Hepatocyte (in vitro differentiated cells): ENCODE measurements around the gene NPC2. TPM values are rescaled to one million over a fixed set of nuclear protein-coding genes. Genes with fewer than 3 reads are reported as not detected.

Experiments
- DNase-seq: peaks from one replicate; pipeline ENCODE4 v3.0.0-alpha.2; 2016; ENCODE audit warnings: low spot score
- H2AFZ ChIP-seq: fragments of 200-600 bp; sonication (generic); 2 replicates; pipeline ENCODE4 v1.6.0; 2016; ENCODE audit warnings: antibody characterized with exemption, mild to moderate bottlenecking
- H3K27ac ChIP-seq: fragments of 200-600 bp; sonication (generic); 2 replicates; pipeline ENCODE4 v1.5.1; 2016; ENCODE audit warnings: mild to moderate bottlenecking
- H3K27me3 ChIP-seq: fragments of 200-600 bp; sonication (generic); 2 replicates; pipeline ENCODE4 v1.6.1; 2016
- H3K36me3 ChIP-seq: fragments of 200-600 bp; sonication (generic); replicated peaks from 2 replicates; pipeline ENCODE4 v1.5.1; 2016; ENCODE audit warnings: low read depth; ENCODE audit not compliant: insufficient read depth
- H3K4me1 ChIP-seq: fragments of 200-600 bp; sonication (generic); 2 replicates; pipeline ENCODE4 v1.5.1; 2016; ENCODE audit warnings: mild to moderate bottlenecking, moderate library complexity; ENCODE audit not compliant: insufficient read depth
- H3K4me2 ChIP-seq: fragments of 200-600 bp; sonication (generic); 2 replicates; pipeline ENCODE4 v1.6.0; 2016
- H3K4me3 ChIP-seq: fragments of 200-600 bp; sonication (generic); 2 replicates; pipeline ENCODE4 v1.5.1; 2016; ENCODE audit warnings: mild to moderate bottlenecking
- H3K79me2 ChIP-seq: fragments of 200-600 bp; sonication (generic); 2 replicates; pipeline ENCODE4 v1.6.0; 2017; ENCODE audit warnings: mild to moderate bottlenecking
- H3K9me2 ChIP-seq: fragments of 200-600 bp; sonication (generic); replicated peaks from 2 replicates; pipeline ENCODE4 v1.6.0; 2017; ENCODE audit warnings: mild to moderate bottlenecking; ENCODE audit not compliant: insufficient read depth
- H3K9me3 ChIP-seq: fragments of 200-600 bp; sonication (generic); 2 replicates; pipeline ENCODE4 v1.5.1; 2016; ENCODE audit warnings: low read depth, mild to moderate bottlenecking
- H4K20me1 ChIP-seq: fragments of 200-600 bp; sonication (generic); 2 replicates; pipeline ENCODE4 v1.6.0; 2016; ENCODE audit warnings: mild to moderate bottlenecking; ENCODE audit not compliant: insufficient read depth, poor library complexity, severe bottlenecking
- EZH2 ChIP-seq: fragments of 200-600 bp; sonication (generic); IDR thresholded peaks from 2 replicates; pipeline ENCODE4 v1.6.1; 2016; ENCODE audit warnings: antibody characterized with exemption, mild to moderate bottlenecking, borderline replicate concordance
- EZH2phosphoT487 ChIP-seq: fragments of 200-600 bp; sonication (generic); IDR thresholded peaks from one replicate; pipeline ENCODE4 v1.6.1; 2018; ENCODE audit warnings: antibody characterized with exemption, mild to moderate bottlenecking, low read depth, moderate library complexity; ENCODE audit not compliant: unreplicated experiment, severe bottlenecking
- WGBS: methylation state at CpG from one replicate; pipeline ENCODE4 v1.1.6; 2016; ENCODE audit warnings: low lambda C conversion rate; ENCODE audit errors: missing lambda C conversion rate; 5-methylcytosine and 5-hydroxymethylcytosine counted together
- polyA plus RNA-seq: library from polyadenylated mRNA; unstranded; fragments of >200 nt; fragmentation: Nextera tagmentation; extraction: Ambion mirVana; gene quantifications from 2 replicates; pipeline ENCODE4 v1.2.1, GENCODE V29; 2016
- total RNA-seq: library from RNA; depleted of rRNA; stranded (reverse); fragments of >200 nt; gene quantifications from 2 replicates; pipeline ENCODE4 v1.2.3, GENCODE V29; 2014
- TF ChIP-seq, protein P1 (sequence below): fragments of 200-600 bp; sonication (generic); IDR thresholded peaks from 2 replicates; pipeline ENCODE4 v1.5.1; 2016; ENCODE audit warnings: antibody characterized with exemption, mild to moderate bottlenecking; ENCODE audit not compliant: poor library complexity

Gene NPC2
- total and polyA plus RNA-seq, 2 experiments from 2014 or later, result 602 to 1,339 TPM

DNA sequence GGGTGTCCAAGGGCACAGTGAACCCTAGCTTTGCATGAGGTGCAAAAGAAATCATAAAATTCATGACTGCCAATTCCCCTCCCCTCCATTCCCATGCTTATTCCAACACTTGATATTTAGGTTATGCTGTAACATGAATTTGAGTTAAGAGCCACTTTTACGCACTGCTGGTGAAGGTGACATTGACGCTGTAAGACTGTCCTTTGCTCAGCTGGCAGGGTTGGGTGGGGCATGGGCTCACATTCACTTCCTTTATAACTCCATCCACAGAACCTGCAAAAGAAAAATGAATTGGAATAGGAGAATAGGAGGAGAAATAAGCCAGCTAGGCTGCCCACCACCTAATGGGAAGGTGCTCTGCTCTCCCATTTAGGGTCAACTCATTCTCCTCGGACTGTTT lies 6.9 kb downstream of the NPC2 start:
- H3K27me3 ChIP-seq, result no peaks in the 10 kb centered on the region
- H3K4me3 ChIP-seq, result no peak overlapping the region
- H4K20me1 ChIP-seq, result peaks cover 24% of the 10 kb centered on the region
- peaks cover under 1% of the 10 kb centered on the region for H3K4me1 ChIP-seq
- peaks cover 44% of the 10 kb centered on the region for H3K79me2 ChIP-seq
- H3K27ac ChIP-seq, result no peak overlapping the region
- no peaks in the 10 kb centered on the region for H3K9me3 ChIP-seq
- 87% methylated on average over 3 of the region's 3 CpGs for WGBS
- TF ChIP-seq EZH2 (no peak), EZH2phosphoT487 (no peak)
- TF ChIP-seq, protein P1, sequence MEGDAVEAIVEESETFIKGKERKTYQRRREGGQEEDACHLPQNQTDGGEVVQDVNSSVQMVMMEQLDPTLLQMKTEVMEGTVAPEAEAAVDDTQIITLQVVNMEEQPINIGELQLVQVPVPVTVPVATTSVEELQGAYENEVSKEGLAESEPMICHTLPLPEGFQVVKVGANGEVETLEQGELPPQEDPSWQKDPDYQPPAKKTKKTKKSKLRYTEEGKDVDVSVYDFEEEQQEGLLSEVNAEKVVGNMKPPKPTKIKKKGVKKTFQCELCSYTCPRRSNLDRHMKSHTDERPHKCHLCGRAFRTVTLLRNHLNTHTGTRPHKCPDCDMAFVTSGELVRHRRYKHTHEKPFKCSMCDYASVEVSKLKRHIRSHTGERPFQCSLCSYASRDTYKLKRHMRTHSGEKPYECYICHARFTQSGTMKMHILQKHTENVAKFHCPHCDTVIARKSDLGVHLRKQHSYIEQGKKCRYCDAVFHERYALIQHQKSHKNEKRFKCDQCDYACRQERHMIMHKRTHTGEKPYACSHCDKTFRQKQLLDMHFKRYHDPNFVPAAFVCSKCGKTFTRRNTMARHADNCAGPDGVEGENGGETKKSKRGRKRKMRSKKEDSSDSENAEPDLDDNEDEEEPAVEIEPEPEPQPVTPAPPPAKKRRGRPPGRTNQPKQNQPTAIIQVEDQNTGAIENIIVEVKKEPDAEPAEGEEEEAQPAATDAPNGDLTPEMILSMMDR, result no peak
- no peaks in the 10 kb centered on the region for H3K9me2 ChIP-seq
- no peak overlapping the region for H2AFZ ChIP-seq
- no peaks in the 10 kb centered on the region for H3K36me3 ChIP-seq
- DNase-seq, result no peak
- H3K4me2 ChIP-seq, result no peak overlapping the region

DNA sequence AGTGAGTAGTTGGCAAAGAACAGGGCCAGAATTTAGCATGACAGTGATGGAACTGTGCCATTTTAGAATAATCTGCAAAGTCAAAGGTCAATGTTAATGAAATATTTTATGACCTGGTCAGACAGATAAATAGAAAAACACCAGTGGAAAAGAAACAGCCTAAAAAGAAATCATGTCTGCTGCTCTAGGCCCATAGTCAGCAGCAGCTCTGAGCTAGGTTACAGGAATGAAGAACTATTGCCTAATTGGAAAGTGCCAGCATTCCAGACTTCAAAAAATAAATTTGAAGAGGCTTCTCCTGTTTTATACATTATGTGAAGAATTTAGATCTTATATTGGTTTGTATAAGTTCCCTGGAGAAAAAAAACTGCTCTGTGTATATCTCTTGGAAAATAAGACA lies 9.8 kb downstream of the NPC2 start:
- no peaks in the 10 kb centered on the region for H3K9me2 ChIP-seq
- H3K4me3 ChIP-seq, result no peak overlapping the region
- no peak overlapping the region for H3K4me2 ChIP-seq

DNA sequence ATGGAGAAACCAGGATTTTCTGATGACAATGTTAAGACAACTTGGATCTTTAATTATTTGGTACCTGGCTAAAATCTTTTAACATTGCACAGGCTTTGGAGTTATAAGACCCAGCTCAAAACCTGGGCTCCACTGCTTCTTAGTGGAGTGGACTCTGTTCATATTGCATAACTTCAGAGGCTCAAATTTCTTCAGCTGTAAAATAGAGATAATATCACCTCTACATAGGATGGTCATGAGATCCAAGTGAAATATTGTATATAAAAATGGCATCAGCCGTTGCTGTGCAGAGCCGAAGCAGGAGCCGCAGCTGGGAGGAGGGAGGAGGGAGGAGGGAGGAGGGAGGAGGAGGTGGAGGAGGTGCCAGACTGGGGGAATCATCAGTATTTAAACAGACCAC lies 10.5 kb downstream of the NPC2 start:
- TF ChIP-seq EZH2phosphoT487 (no peak), EZH2 (no peak)
- TF ChIP-seq, protein P1, result no peak

More for the DNA sequence above, 9.8 kb downstream of the NPC2 start:
- no peak overlapping the region for H3K27ac ChIP-seq
- peaks cover 15% of the 10 kb centered on the region for H3K79me2 ChIP-seq
- no peak for DNase-seq
- peaks cover 7% of the 10 kb centered on the region for H4K20me1 ChIP-seq
- H3K36me3 ChIP-seq, result no peaks in the 10 kb centered on the region
- no peaks in the 10 kb centered on the region for H3K4me1 ChIP-seq
- no peak overlapping the region for H2AFZ ChIP-seq
- no peak for TF ChIP-seq EZH2
- no peaks in the 10 kb centered on the region for H3K9me3 ChIP-seq
- no peaks in the 10 kb centered on the region for H3K27me3 ChIP-seq

DNA sequence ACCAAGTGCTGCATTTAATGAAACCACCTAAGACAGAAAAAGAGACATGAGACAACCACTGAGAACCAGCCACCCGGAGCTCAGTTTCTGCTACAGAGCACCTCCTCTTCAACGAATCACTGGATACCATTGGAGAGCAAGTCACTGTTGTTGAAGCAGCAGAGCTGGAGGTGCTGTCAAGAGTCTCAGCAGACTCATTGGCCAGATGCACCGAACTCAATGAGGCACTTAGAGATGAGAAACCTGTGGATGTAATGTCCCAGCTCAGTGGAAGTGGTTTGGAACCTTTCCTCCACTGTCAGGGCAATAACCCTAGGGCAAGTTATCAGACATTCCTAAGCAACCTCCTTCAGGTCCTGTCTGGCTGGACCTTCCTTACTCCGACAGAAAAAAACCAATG lies 13.1 kb downstream of the NPC2 start:
- TF ChIP-seq, protein P1, result no peak
- TF ChIP-seq EZH2phosphoT487 (no peak), EZH2 (no peak)
- H3K9me3 ChIP-seq, result no peaks in the 10 kb centered on the region
- H3K27me3 ChIP-seq, result no peaks in the 10 kb centered on the region
- WGBS, result 73% methylated on average over 4 of the region's 4 CpGs
- no peaks in the 10 kb centered on the region for H3K9me2 ChIP-seq
- no peak overlapping the region for H2AFZ ChIP-seq
- H3K4me2 ChIP-seq, result no peak overlapping the region
- H3K79me2 ChIP-seq, result no peaks in the 10 kb centered on the region
- H3K4me1 ChIP-seq, result no peaks in the 10 kb centered on the region
- H3K27ac ChIP-seq, result no peak overlapping the region
- DNase-seq, result no peak
- H3K36me3 ChIP-seq, result no peaks in the 10 kb centered on the region
- H4K20me1 ChIP-seq, result no peaks in the 10 kb centered on the region
- H3K4me3 ChIP-seq, result no peak overlapping the region

More for the DNA sequence above, 10.5 kb downstream of the NPC2 start:
- Histone ChIP-seq H3K4me1 (no peaks in the 10 kb centered on the region), H3K9me2 (no peaks in the 10 kb centered on the region), H3K36me3 (no peaks in the 10 kb centered on the region), H3K9me3 (no peaks in the 10 kb centered on the region), H3K4me2 (no peak overlapping the region), H3K27ac (no peak overlapping the region), H3K79me2 (peaks cover 8% of the 10 kb centered on the region), H3K27me3 (no peaks in the 10 kb centered on the region), H4K20me1 (peaks cover under 1% of the 10 kb centered on the region), H2AFZ (no peak overlapping the region), H3K4me3 (no peak overlapping the region)
- WGBS, result 79% methylated on average over 3 of the region's 3 CpGs
- DNase-seq, result no peak
